GM13977 (cell line): ENCODE results near the gene OGN.

Experiments used
- DNase-seq: peaks from one replicate; pipeline ENCODE4 v3.0.0; 2012; ENCODE audit warnings: low spot score
- CTCF ChIP-seq: IDR thresholded peaks from 2 replicates; pipeline ENCODE4 v1.5.1; 2012; ENCODE audit warnings: mild to moderate bottlenecking, control low read depth; ENCODE audit not compliant: insufficient read depth; ENCODE audit errors: extremely low read depth, missing control alignments
- in situ Hi-C: fragments of 300-500 bp; cut with MboI; formaldehyde crosslinking; loops from one replicate; pipeline ENCODE4 v1.12.0; 2022; ENCODE audit warnings: low sequenced_read_pairs, low pct_unique_long_range_greater_than_20kb, mixed read lengths, inconsistent platforms; ENCODE audit not compliant: unreplicated experiment

OGN gene

GRCh38 chr9:92435263-92435662 lies 30.9 kb upstream of the OGN start:
- no peak for TF ChIP-seq CTCF
- in situ Hi-C loops: loop anchor here (25.0 kb wide), 1 partner anchor 98 kb away; the partner anchor contains the start of genes CENPP and NOL8
- no peak for DNase-seq

- in situ Hi-C loops: loop anchor here (25.0 kb wide), 1 partner anchor 96 kb away; the partner anchor contains the start of genes CENPP and NOL8
- TF ChIP-seq CTCF: no peak
Measured at GRCh38 chr9:92432972-92433548, 28.7 kb upstream of the OGN start.

GRCh38 chr9:92432350-92432749 lies 28.0 kb upstream of the OGN start:
- in situ Hi-C loops: loop anchor here (25.0 kb wide), 1 partner anchor 95 kb away; the partner anchor contains the start of genes CENPP and NOL8
- no peak for TF ChIP-seq CTCF
- no peak for DNase-seq

More at GRCh38 chr9:92432972-92433548, 28.7 kb upstream of the OGN start:
- no peak for DNase-seq

- DNase-seq: no peak
- TF ChIP-seq CTCF: no peak
- in situ Hi-C loops: loop anchor here (25.0 kb wide), 1 partner anchor 93 kb away; the partner anchor contains the start of genes CENPP and NOL8
Measured at GRCh38 chr9:92429836-92430235, 25.5 kb upstream of the OGN start.

GRCh38 chr9:92426501-92427145 lies 22.2 kb upstream of the OGN start:
- in situ Hi-C loops: loop anchor here (25.0 kb wide), 1 partner anchor 89 kb away; the partner anchor contains the start of genes CENPP and NOL8
- no peak for DNase-seq
- TF ChIP-seq CTCF: no peak

GRCh38 chr9:92425474-92425873 lies 21.1 kb upstream of the OGN start:
- TF ChIP-seq CTCF: no peak
- in situ Hi-C loops: loop anchor here (25.0 kb wide), 1 partner anchor 88 kb away; the partner anchor contains the start of genes CENPP and NOL8
- no peak for DNase-seq
